NT2/D1 (cell line): ENCODE data around the gene IGFBP4.

Experiments
- DNase-seq: peaks from one replicate; pipeline ENCODE4 v3.0.0-alpha.2; 2011; ENCODE audit warnings: low read depth, low spot score
- H3K27me3 ChIP-seq: 2 replicates; pipeline ENCODE4 v1.6.0; 2011; ENCODE audit warnings: mild to moderate bottlenecking; ENCODE audit not compliant: insufficient read length, insufficient read depth
- H3K36me3 ChIP-seq: 2 replicates; pipeline ENCODE4 v1.6.1; 2011; ENCODE audit warnings: mild to moderate bottlenecking, low read length, mixed read lengths; ENCODE audit not compliant: insufficient read depth, insufficient read length
- H3K4me1 ChIP-seq: 2 replicates; pipeline ENCODE4 v1.5.1; 2011; ENCODE audit not compliant: insufficient read depth, insufficient read length
- H3K4me3 ChIP-seq: 2 replicates; pipeline ENCODE4 v1.5.1; 2011; ENCODE audit warnings: low read depth; ENCODE audit not compliant: insufficient read length
- H3K9ac ChIP-seq: 2 replicates; pipeline ENCODE4 v1.6.0; 2011; ENCODE audit warnings: low read depth; ENCODE audit not compliant: insufficient read length
- H3K9me3 ChIP-seq: 2 replicates; pipeline ENCODE4 v1.5.1; 2011; ENCODE audit warnings: mild to moderate bottlenecking, low read length; ENCODE audit not compliant: insufficient read depth
- SUZ12 ChIP-seq: IDR thresholded peaks from 2 replicates; pipeline ENCODE4 v1.6.1; 2011; ENCODE audit not compliant: insufficient read length, insufficient read depth; ENCODE audit errors: extremely low read depth
- YY1 ChIP-seq: IDR thresholded peaks from 2 replicates; pipeline ENCODE4 v1.6.1; 2011; ENCODE audit not compliant: insufficient read length, insufficient read depth
- ZNF274 ChIP-seq: IDR thresholded peaks from 2 replicates; pipeline ENCODE4 v1.6.1; 2011; ENCODE audit warnings: mild to moderate bottlenecking, low read depth, low read length

Gene IGFBP4

GRCh38 chr17:40432864-40433528, 10.3 kb upstream of the IGFBP4 start:
- Histone ChIP-seq H3K9me3 (0 out of 2 replicates have a peak, but pooled peaks cover 4% of the 10 kb centered on the region), H3K4me1 (peaks cover 5% of the 10 kb centered on the region), H3K9ac (no peak overlapping the region), H3K27me3 (no peaks in the 10 kb centered on the region), H3K4me3 (no peak overlapping the region), H3K36me3 (no peaks in the 10 kb centered on the region)
- no peak for DNase-seq
- TF ChIP-seq ZNF274 (no peak), YY1 (no peak), SUZ12 (no peak)

- H3K9me3 ChIP-seq, result 0 out of 2 replicates have a peak, but pooled peaks cover 4% of the 10 kb centered on the region
- H3K4me3 ChIP-seq, result no peak overlapping the region
- no peak overlapping the region for H3K9ac ChIP-seq
- no peaks in the 10 kb centered on the region for H3K36me3 ChIP-seq
- H3K27me3 ChIP-seq, result no peaks in the 10 kb centered on the region
- DNase-seq, result no peak
- H3K4me1 ChIP-seq, result peaks cover 5% of the 10 kb centered on the region
- TF ChIP-seq SUZ12 (no peak), YY1 (no peak)
Observed at GRCh38 chr17:40433551-40434415, 9.5 kb upstream of the IGFBP4 start.

- Histone ChIP-seq H3K9me3 (no peaks in the 10 kb centered on the region), H3K9ac (no peak overlapping the region), H3K36me3 (no peaks in the 10 kb centered on the region), H3K4me1 (peaks cover 5% of the 10 kb centered on the region), H3K27me3 (no peaks in the 10 kb centered on the region), H3K4me3 (no peak overlapping the region)
- no peak for DNase-seq
- TF ChIP-seq YY1, result no peak
- no peak for TF ChIP-seq SUZ12
- no peak for TF ChIP-seq ZNF274
Observed at GRCh38 chr17:40436636-40437035, 6.6 kb upstream of the IGFBP4 start.

- Histone ChIP-seq H3K4me3 (no peak overlapping the region), H3K36me3 (no peaks in the 10 kb centered on the region), H3K27me3 (no peaks in the 10 kb centered on the region), H3K4me1 (peaks cover 5% of the 10 kb centered on the region), H3K9me3 (no peaks in the 10 kb centered on the region), H3K9ac (no peak overlapping the region)
- no peak for DNase-seq
- TF ChIP-seq ZNF274 (no peak), YY1 (no peak)
Observed at GRCh38 chr17:40437095-40437732, 6.0 kb upstream of the IGFBP4 start.

GRCh38 chr17:40440166-40440565, 3.1 kb upstream of the IGFBP4 start:
- no peaks in the 10 kb centered on the region for H3K9me3 ChIP-seq
- H3K36me3 ChIP-seq, result no peaks in the 10 kb centered on the region
- TF ChIP-seq ZNF274, result no peak
- no peak for TF ChIP-seq SUZ12
- no peak for TF ChIP-seq YY1
- H3K27me3 ChIP-seq, result no peaks in the 10 kb centered on the region
- no peak for DNase-seq
- no peak overlapping the region for H3K9ac ChIP-seq
- no peak overlapping the region for H3K4me3 ChIP-seq
- peaks cover 6% of the 10 kb centered on the region for H3K4me1 ChIP-seq

- H3K27me3 ChIP-seq, result no peaks in the 10 kb centered on the region
- TF ChIP-seq SUZ12 (no peak), ZNF274 (no peak), YY1 (no peak)
- H3K4me3 ChIP-seq, result peak overlapping the region; percentile 48
- no peak for DNase-seq
- peaks cover 11% of the 10 kb centered on the region for H3K36me3 ChIP-seq
- H3K9ac ChIP-seq, result peak overlapping the region; percentile 84
- H3K4me1 ChIP-seq, result peaks cover 16% of the 10 kb centered on the region
- H3K9me3 ChIP-seq, result no peaks in the 10 kb centered on the region
Observed at GRCh38 chr17:40442392-40443195, 656 bp upstream of the IGFBP4 start.
